Epidermal melanocyte (primary cell): Measurements from ENCODE around the gene LDLRAD4.

Experiments used
- DNase-seq: peaks from one replicate; pipeline ENCODE4 v3.0.0; 2011; ENCODE audit warnings: low spot score; ENCODE audit not compliant: insufficient read length

Gene LDLRAD4

DNA sequence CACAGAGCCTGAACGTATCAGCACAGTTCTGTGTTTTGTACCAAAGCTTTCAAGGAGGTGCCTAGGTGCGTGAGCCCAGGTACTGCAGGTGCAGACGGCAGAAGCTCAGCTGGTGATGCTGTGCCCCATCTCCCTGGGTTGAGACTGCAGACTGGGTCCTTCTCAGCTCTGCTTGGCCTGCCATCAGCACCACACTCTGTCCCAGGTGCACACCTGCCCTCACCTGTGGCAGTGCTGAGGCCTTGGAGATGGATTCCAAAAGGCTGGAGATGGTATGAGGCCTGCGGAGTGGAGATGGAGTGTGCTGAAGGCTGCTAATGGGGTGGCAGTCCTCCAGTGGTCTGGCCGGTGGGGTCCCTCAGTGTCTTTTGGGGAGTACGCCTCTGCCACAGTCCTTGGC, 9.3 kb downstream of the LDLRAD4 start:
- DNase-seq, result no peak

DNA sequence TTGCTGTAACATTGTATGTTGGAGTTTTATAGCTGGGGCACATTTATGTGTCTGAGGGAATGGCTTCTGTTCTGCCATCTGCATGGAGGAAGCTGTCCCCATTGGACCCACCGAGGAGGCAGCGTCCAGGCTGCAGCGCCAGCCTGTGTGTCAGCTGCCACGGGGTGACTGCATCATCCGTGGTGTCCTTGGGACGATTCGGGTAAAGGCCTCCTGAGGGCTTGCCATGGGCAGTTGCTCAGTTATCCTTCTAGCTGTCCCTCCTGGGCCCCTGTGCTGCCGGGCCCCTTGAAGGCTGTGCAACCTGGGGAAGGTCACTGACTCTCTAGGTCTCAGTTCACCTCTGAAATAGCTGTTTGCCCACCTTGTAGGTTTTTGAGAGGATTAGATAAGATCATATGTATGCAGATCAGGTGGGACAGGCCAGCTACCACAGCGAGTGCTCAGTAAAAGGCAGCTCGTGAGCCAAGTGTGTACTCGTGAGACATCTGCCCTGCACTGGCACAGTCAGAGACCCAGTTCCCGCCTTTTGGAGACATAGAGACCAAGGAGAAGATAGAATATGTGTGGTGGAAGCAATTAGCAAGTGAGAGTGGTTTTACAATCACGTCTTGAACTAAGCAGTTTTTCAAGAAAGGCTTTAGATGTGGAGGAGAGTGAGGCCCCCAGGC, 10.6 kb downstream of the LDLRAD4 start:
- DNase-seq, result no peak

DNA sequence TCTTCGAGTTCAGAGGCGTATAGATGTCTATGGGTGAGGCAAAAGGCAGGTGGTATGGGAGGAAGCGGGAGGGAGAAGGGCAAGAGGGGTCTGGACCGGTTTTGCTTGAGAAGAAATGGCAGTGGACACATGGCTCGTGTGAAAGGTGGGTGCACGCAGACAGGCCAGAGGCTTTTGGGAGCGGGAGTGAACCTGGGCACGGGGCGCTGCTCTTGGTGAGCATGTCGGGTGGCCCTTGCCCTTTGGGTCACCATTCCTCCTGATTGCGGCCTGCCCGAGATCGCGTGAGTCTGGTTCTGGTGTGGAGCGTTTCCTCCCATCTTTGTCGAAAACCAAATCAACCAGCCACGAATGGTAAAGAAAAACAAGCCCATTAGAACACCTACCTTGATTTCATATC, 12.6 kb downstream of the LDLRAD4 start:
- DNase-seq, result no peak

DNA sequence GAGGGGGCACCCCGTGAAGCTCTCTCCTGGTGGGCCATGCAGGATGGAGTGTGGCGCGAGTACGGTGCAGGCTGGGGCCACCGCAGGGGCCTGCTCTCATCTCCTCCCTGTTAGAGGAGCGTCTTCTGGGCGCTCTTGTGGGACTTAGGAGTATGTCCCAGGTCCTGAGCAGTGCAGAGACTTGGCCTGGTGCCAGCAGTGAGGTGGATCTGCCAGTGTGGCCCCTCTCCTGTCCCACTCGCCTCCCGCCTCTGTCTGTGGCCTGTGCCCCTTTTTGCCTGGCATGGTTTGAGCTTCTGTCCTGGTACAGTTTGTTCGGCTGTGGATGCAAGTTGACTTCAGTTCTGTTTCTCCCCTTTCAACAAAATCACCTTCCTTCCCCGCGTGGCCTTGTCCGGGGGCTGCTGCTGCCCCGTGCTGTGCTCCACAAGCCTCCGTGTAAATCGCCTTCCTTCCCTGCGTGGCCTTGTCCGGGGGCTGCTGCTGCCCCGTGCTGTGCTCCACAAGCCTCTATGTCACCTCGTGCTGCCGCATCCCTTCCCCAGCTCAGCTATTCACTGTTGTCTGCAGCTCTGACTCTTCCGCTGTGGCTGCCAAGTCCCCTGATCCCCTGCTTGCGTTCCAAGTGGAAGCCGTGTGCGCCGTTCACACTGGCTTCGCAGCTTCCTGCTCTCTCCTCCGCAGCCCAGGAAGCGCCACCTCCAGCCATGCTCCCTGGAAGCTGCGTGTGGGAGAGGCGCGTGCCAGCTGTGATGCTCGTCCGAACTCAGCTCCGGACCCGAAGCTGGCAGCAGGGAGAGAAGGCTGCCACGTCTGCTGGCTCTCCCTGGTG, 13.7 kb downstream of the LDLRAD4 start:
- DNase-seq, result no peak

DNA sequence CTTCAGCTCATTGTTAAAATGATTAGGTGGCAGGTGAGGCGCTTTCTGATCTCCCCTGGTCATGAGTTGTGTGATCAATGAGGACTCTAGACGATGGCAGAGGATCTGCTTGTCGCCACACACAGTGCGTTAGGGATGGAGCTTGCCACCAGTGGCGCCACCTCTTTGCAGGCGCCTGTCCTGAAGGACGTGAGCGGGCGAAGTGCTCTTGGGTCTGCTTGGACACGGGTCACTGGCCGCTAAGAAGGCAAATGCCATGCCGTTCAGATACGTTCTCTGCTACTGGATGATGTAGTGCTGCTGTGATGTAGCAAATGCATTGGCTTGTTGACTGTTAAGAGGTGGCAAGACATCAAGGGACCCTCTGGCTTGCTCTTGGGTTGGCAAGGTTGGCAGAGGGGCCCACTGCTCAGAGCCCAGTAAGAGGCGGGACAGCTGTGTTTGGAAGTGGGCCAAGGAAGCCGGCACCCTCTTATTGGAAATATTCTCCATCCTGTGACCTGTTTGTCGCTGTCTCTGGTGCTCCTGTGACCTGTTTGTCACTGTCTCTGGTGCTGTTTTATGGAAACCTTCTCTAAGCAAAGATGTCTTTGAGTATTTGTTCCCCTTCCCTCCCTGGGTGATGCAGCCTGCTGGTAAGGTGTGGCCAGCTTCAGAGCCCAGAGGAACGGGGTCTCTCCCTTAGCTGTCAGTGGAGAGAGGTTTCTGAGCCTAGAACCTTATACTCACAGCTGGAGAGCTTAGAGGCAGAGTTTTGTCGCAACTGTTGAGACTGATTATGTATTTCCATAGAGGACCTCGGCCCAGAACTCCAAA, 14.6 kb downstream of the LDLRAD4 start:
- DNase-seq, result no peak

DNA sequence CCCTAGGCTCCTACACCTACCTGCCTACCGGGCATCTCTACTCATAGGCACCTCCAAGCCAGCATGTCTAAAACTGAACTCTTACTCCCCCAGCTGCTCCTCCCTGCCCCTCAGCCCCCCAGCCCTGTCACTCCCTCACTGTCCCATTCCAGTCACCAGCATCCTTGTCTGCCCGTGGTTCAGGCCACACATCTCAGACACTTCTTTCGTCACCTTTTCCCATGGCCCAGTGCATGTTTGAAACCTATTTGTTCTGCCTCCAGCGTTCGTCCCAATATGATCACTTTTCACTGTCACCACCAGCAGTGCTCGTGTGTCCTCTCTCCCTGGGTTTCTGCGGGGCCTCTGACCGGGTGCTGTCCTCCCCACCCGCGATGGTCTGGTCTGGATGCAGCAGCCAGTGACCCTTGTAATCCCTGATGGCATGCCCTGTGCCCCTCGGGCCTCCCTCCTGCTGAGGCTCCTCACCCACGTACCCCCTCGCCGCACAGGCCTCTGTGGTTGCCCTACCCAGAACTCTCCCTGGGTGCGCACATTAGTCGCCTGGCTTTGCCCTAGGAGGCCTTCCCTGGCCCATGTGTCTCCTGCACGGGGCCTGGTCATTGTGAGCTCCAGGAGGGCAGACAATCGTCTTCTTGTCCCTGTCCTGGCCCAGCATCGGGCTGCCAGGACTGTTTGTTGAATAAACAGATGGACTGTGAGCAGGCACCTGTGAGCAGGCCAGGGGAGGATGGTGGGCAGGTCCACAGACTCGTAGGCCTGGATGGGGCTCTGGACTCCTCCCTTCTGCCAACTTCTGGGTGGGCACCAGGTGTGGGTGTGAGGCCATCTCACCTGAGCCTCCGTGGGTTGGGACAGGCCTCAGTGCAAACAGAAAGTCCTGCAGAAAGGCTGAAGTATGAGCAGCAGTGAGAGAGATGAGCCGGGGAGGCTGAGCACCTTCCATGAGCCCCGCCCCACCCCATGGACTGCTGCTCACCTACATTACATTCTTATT, 15.5 kb downstream of the LDLRAD4 start:
- DNase-seq, result no peak

GRCh38 chr18:13235421-13235831, 16.9 kb downstream of the LDLRAD4 start:
- no peak for DNase-seq

DNA sequence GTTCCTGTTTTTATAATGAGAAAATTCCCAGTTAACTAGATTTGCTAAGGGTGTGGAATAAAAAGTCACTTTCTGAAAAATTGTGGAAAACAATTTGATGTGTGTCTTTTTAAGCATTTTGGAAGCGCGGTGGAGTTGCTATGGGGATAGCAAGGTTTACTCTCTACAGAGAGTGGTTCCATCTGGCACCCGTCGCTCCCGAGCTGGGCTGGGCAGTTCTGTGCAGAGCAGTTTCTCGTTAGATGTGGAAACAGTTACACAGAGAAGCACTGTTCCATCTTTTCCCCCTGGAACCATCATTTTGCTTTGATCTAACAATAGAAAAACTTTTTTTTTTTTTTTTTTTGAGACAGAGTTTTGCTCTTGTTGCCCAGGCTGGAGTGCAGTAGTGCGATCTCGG, 17.4 kb downstream of the LDLRAD4 start:
- no peak for DNase-seq

- DNase-seq, result no peak
Observed at GRCh38 chr18:13236411-13236810, 17.9 kb downstream of the LDLRAD4 start.

DNA sequence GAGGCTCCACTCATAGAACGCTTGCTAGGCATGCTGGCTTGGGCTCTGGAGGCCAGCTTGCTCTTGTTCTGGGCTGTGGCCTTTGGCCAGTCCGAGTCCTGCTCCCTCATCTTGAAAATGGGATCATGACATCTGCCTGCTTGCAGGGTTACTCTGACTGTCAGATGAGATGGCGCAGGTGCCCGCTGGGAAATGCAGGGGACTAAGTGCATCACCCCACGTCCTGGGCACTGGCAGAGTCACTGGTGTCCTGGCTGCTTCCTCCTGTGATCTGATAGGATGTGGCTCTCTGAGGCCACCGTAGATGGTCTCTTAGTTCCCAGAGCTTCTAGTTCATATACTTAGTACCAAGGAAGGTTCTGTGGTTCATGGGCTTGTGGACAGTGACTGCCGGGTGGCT, 18.5 kb downstream of the LDLRAD4 start:
- DNase-seq, result no peak

GRCh38 chr18:13237641-13238040, 19.1 kb downstream of the LDLRAD4 start:
- DNase-seq, result no peak

- DNase-seq, result no peak
Observed at GRCh38 chr18:13239171-13239956, 20.8 kb downstream of the LDLRAD4 start.

GRCh38 chr18:13240060-13240725, 21.6 kb downstream of the LDLRAD4 start:
- DNase-seq, result no peak

DNA sequence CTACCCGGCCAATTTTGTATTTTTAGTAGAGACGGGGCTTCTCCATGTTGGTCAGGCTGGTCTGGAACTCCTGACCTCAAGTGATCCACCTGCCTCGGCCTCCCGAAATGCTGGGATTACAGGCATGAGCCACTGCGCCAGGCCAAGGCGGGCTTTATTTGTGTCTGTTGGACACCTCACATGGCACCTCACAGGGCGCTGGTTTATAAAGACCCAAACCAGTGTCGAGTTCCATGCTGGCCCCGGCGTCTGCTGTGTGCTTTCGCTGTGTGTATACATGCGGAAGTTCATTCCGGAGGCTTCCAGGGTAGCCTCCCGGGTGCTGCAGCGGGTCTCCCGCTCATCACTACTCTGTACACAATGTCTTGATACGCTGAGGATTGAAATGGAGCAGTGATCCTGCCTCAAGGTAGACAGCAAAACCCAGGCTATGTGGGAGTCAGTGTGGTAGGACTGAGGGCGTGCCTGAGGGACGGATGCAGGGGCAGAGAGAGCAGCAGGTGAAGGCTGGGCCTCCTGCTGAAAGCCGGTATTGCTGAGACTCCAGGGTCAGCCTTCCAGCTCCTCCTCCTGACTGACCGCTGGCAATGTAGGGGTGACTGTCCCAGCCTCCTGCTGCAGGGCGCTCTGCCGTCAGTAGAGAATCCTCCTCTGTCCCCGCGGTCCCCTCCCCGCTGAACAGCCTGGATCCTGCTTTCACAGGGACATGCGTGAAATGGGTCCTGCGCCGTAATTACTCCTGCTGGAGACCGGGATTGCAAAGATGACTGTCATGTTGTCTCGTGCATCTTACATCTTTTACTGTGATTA, 22.7 kb downstream of the LDLRAD4 start:
- no peak for DNase-seq

- no peak for DNase-seq
Observed at GRCh38 chr18:13241893-13242175, 23.3 kb downstream of the LDLRAD4 start.

GRCh38 chr18:13242797-13243196, 24.2 kb downstream of the LDLRAD4 start:
- no peak for DNase-seq

- no peak for DNase-seq
Observed at GRCh38 chr18:13243363-13243762, 24.8 kb downstream of the LDLRAD4 start.

- DNase-seq, result no peak
Observed at GRCh38 chr18:13244135-13244534, 25.6 kb downstream of the LDLRAD4 start.

- no peak for DNase-seq
Observed at GRCh38 chr18:13245481-13246000, 27.0 kb downstream of the LDLRAD4 start.
